ENCODE data around the gene C10orf95. TPM values are rescaled to one million over a fixed set of nuclear protein-coding genes. Genes with fewer than 3 reads are reported as not detected.
A peak's percentile ranks its signal among the peaks of the same experiment; 100 is the strongest.

The C10orf95 gene
- total RNA-seq, 4 donors from 2014 or later: 1.0 TPM; not detected in 3

GRCh38 chr10:102492983-102493382 is 41.6 kb upstream of the C10orf95 start:
- peak overlapping the region in 1 of 4 donors; percentile 13 for H3K4me3 ChIP-seq
- H3K4me1 ChIP-seq: peaks cover 31 to 77% (median 74%) of the 10 kb centered on the region in 4 donors
- intact Hi-C loops (cut with DNase I): loop anchor here (5.0 kb wide), 1 partner anchor 101 kb away; no protein-coding TSS in a partner anchor
- TF ChIP-seq EP300 (IDR thresholded peaks at IDR 0.05) (no peak), CTCF (IDR thresholded peaks at IDR 0.05) (no peak), POLR2AphosphoS5 (IDR thresholded peaks at IDR 0.05) (peak; percentile 70 to 72), POLR2A (IDR thresholded peaks at IDR 0.05; ENCODE audit: low read depth) (no peak)
- no peaks in the 10 kb centered on the region for H3K27me3 ChIP-seq
- peak overlapping the region; percentile 69 to 78 (median 75) for H3K27ac ChIP-seq (replicated peaks in 1 of 4)
- peaks cover 18 to 42% (median 32%) of the 10 kb centered on the region in 4 donors for H3K36me3 ChIP-seq
- H3K9me3 ChIP-seq: no peaks in the 10 kb centered on the region
- no peak for DNase-seq (ENCODE audit: extremely low spot score)
- WGBS: 24% methylated on average over 2 of the region's 2 CpGs

- TF ChIP-seq POLR2AphosphoS5 (IDR thresholded peaks at IDR 0.05): no peak
- TF ChIP-seq POLR2A (IDR thresholded peaks at IDR 0.05; ENCODE audit: low read depth): no peak
- TF ChIP-seq EP300 (IDR thresholded peaks at IDR 0.05): no peak
- no peak for TF ChIP-seq CTCF (IDR thresholded peaks at IDR 0.05)
- peak overlapping the region in 1 of 4 donors; percentile 1 for H3K4me3 ChIP-seq
- no peak for DNase-seq (ENCODE audit: extremely low spot score)
- no peaks in the 10 kb centered on the region for H3K27me3 ChIP-seq
- no peaks in the 10 kb centered on the region for H3K9me3 ChIP-seq
- H3K27ac ChIP-seq (replicated peaks in 1 of 4): peak overlapping the region; percentile 69 to 78 (median 73)
- WGBS: 86% methylated on average over 7 of the region's 7 CpGs
- H3K4me1 ChIP-seq: peaks cover 31 to 72% (median 69%) of the 10 kb centered on the region in 4 donors
- peaks cover 23 to 48% (median 37%) of the 10 kb centered on the region in 4 donors for H3K36me3 ChIP-seq
- intact Hi-C loops (cut with DNase I): loop anchor here (5.0 kb wide), 1 partner anchor 100 kb away; no protein-coding TSS in a partner anchor
Observed at GRCh38 chr10:102492344-102492939, 41.1 kb upstream of the C10orf95 start.

- 92% methylated on average over 4 of the region's 4 CpGs for WGBS
- intact Hi-C loops (cut with DNase I): loop anchor here (5.0 kb wide), 1 partner anchor 99 kb away; no protein-coding TSS in a partner anchor
- TF ChIP-seq CTCF (IDR thresholded peaks at IDR 0.05) (no peak), POLR2A (IDR thresholded peaks at IDR 0.05; ENCODE audit: low read depth) (no peak), POLR2AphosphoS5 (IDR thresholded peaks at IDR 0.05) (no peak), EP300 (IDR thresholded peaks at IDR 0.05) (no peak)
- H3K4me3 ChIP-seq: no peak overlapping the region
- H3K36me3 ChIP-seq: peaks cover 36 to 59% (median 50%) of the 10 kb centered on the region in 4 donors
- peaks cover 29 to 59% (median 55%) of the 10 kb centered on the region in 4 donors for H3K4me1 ChIP-seq
- no peaks in the 10 kb centered on the region for H3K27me3 ChIP-seq
- H3K9me3 ChIP-seq: no peaks in the 10 kb centered on the region
- peak overlapping the region in 3 of 4 donors; percentile 22 to 34 (median 26) for H3K27ac ChIP-seq (replicated peaks in 1 of 4)
- no peak for DNase-seq (ENCODE audit: extremely low spot score)
Observed at GRCh38 chr10:102491136-102491535, 39.8 kb upstream of the C10orf95 start.

GRCh38 chr10:102485093-102485784 is 33.9 kb upstream of the C10orf95 start:
- WGBS: 87% methylated on average over 17 of the region's 18 CpGs
- H3K27ac ChIP-seq (replicated peaks in 1 of 4): no peak overlapping the region
- no peak overlapping the region for H3K4me3 ChIP-seq
- DNase-seq (ENCODE audit: extremely low spot score): no peak
- no peaks in the 10 kb centered on the region for H3K27me3 ChIP-seq
- peaks cover 95 to 100% (median 99%) of the 10 kb centered on the region in 4 donors for H3K36me3 ChIP-seq
- intact Hi-C loops (cut with DNase I): no loop called here
- TF ChIP-seq POLR2AphosphoS5 (IDR thresholded peaks at IDR 0.05): no peak
- TF ChIP-seq EP300 (IDR thresholded peaks at IDR 0.05): no peak
- no peak for TF ChIP-seq POLR2A (IDR thresholded peaks at IDR 0.05; ENCODE audit: low read depth)
- no peak for TF ChIP-seq CTCF (IDR thresholded peaks at IDR 0.05)
- peaks cover 0 to 1% (median under 1%) of the 10 kb centered on the region in 4 donors for H3K4me1 ChIP-seq
- H3K9me3 ChIP-seq: no peaks in the 10 kb centered on the region

Measured in esophagus muscularis mucosa (tissue), 4 donors.